ENCODE measurements around the gene FOXD4L1.
"Not testable (repeated sequence)": the region's sequence is repeated elsewhere in the genome, so short reads cannot be mapped to it uniquely, and the experiment has no call there.

- not testable (repeated sequence) for TF ChIP-seq EP300, POLR2A (IDR thresholded peaks at IDR 0.05)
Observed at GRCh38 chr2:113532991-113533390, 34.5 kb downstream of the FOXD4L1 start.
